Esophagus muscularis mucosa (tissue), 4 donors: ENCODE measurements around the gene CUL4A. TPM values are rescaled to one million over a fixed set of nuclear protein-coding genes. Genes with fewer than 3 reads are reported as not detected.

Experiments
- DNase-seq: peaks from one replicate; pipeline ENCODE4 v3.0.0-alpha.2; 2017; ENCODE audit errors: extremely low spot score
- H3K27ac ChIP-seq, 4 donors: fragments of 200-600 bp; sonication (generic); replicated peaks in 1 of 4; 1 replicate in 3 of 4; 2 replicates in 1 of 4; pipeline ENCODE4 v1.5.1; 2016 to 2019; ENCODE audit warnings: mild to moderate bottlenecking in 1 of 4
- H3K27me3 ChIP-seq, 4 donors: fragments of 200-600 bp; sonication (generic); one replicate each; pipeline versions ENCODE4 v1.5.1 to v1.6.0; 2016 to 2019
- H3K36me3 ChIP-seq, 4 donors: fragments of 200-600 bp; sonication (generic); one replicate each; pipeline ENCODE4 v1.5.1; 2016 to 2019
- H3K4me1 ChIP-seq, 4 donors: fragments of 200-600 bp; sonication (generic); one replicate each; pipeline ENCODE4 v1.5.1; 2016 to 2019
- H3K4me3 ChIP-seq, 4 donors: fragments of 200-600 bp; sonication (generic); 1 replicate in 2 of 4; 2 replicates in 2 of 4; pipeline ENCODE4 v1.5.1; 2016 to 2019; ENCODE audit warnings: mild to moderate bottlenecking in 4 of 4, moderate library complexity in 1 of 4
- H3K9me3 ChIP-seq, 4 donors: fragments of 200-600 bp; sonication (generic); 1 replicate in 3 of 4; 2 replicates in 1 of 4; pipeline ENCODE4 v1.5.1; 2016 to 2019
- EP300 ChIP-seq: sonication (generic); formaldehyde crosslinking; IDR thresholded peaks from one replicate; pipeline ENCODE4 v1.6.1; 2017; ENCODE audit warnings: antibody characterized with exemption
- POLR2A ChIP-seq: fragments of 450-650 bp; IDR thresholded peaks from one replicate; pipeline ENCODE4 v1.6.1; 2017; ENCODE audit warnings: antibody characterized with exemption, moderate library complexity, mild to moderate bottlenecking, low read depth
- POLR2AphosphoS5 ChIP-seq, 2 donors: sonication (generic); formaldehyde crosslinking; IDR thresholded peaks; one replicate each; pipeline ENCODE4 v1.6.1; 2017; ENCODE audit warnings: antibody characterized with exemption in 2 of 2
- WGBS: methylation state at CpG from one replicate; pipeline ENCODE4 v1.1.5; 2018; 5-methylcytosine and 5-hydroxymethylcytosine counted together
- intact Hi-C: fragments of 100-400 bp; cut with DNase I; formaldehyde crosslinking; loops from one replicate; pipeline ENCODE4 v1.15.1; 2023
- total RNA-seq, 4 donors: library from RNA; depleted of rRNA; stranded (reverse); fragments of >200 nt; gene quantifications; one replicate each; pipeline versions ENCODE4 v1.1.0 to v1.2.1, GENCODE V29; 2016
- TF ChIP-seq, protein P1 (sequence below), 3 experiments: fragments of 200-600 bp in 2 of 3; fragments of 450-650 bp in 1 of 3; sonication (generic) in 2 of 3; IDR thresholded peaks; one replicate each; pipeline ENCODE4 v1.5.1; 2017 to 2019; ENCODE audit warnings: antibody characterized with exemption in 3 of 3, mild to moderate bottlenecking in 2 of 3, moderate library complexity in 1 of 3

The CUL4A gene
- total RNA-seq, 4 donors from 2014 or later: 93.4 to 154 (median 122) TPM

DNA sequence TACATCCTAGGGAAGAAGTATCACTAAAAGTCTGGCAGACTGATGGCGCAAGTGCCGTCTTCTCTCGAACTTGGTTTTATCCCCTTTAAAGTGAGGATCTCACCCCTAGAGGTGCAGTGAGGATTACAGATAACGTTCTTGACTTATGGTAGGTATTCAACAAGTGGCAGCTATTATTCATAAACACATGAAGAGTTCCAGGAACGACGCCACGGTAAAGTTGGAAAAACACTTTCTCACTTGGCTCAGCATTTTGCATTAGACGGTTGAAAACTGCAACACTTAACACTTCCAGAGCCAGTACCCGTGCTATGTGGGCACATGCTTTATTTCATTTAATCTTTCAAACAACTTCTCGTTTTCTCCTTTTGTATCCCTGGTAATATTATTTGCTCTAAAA lies 42.3 kb upstream of the CUL4A start:
- Histone ChIP-seq H3K4me1 (peaks cover 0 to 3% (median 0%) of the 10 kb centered on the region in 4 donors), H3K27me3 (peaks cover 0 to 15% (median 5%) of the 10 kb centered on the region in 4 donors), H3K27ac (no peak overlapping the region), H3K4me3 (no peak overlapping the region), H3K36me3 (peaks cover 0 to 30% (median 11%) of the 10 kb centered on the region in 4 donors), H3K9me3 (no peaks in the 10 kb centered on the region)
- TF ChIP-seq, protein P1, sequence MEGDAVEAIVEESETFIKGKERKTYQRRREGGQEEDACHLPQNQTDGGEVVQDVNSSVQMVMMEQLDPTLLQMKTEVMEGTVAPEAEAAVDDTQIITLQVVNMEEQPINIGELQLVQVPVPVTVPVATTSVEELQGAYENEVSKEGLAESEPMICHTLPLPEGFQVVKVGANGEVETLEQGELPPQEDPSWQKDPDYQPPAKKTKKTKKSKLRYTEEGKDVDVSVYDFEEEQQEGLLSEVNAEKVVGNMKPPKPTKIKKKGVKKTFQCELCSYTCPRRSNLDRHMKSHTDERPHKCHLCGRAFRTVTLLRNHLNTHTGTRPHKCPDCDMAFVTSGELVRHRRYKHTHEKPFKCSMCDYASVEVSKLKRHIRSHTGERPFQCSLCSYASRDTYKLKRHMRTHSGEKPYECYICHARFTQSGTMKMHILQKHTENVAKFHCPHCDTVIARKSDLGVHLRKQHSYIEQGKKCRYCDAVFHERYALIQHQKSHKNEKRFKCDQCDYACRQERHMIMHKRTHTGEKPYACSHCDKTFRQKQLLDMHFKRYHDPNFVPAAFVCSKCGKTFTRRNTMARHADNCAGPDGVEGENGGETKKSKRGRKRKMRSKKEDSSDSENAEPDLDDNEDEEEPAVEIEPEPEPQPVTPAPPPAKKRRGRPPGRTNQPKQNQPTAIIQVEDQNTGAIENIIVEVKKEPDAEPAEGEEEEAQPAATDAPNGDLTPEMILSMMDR (IDR thresholded peaks at IDR 0.05): no peak
- TF ChIP-seq EP300 (no peak), POLR2A (no peak), POLR2AphosphoS5 (IDR thresholded peaks at IDR 0.05) (no peak)
- DNase-seq: no peak
- WGBS: 88% methylated on average over 10 of the region's 10 CpGs
- intact Hi-C loops: no loop called here

DNA sequence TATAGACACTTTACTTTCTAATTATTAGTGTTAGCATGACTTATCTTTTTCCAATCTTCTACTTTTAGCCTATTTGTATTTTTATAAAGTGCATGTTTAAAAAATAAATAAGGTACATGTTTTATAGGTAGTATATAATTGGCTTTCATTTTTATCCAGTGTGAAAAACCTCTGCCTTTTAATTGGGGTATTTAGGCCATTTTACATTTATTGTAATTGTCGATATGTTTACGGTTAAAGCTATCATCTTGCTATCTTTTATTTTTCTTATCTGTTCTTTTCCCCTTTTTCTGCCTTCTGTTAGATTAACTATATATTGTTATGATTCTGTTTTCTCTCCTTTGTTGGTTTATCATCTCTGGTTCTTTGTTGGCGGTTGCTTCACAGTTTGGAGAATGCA lies 41.8 kb upstream of the CUL4A start:
- H3K9me3 ChIP-seq: no peaks in the 10 kb centered on the region
- H3K36me3 ChIP-seq: peaks cover 0 to 35% (median 14%) of the 10 kb centered on the region in 4 donors
- intact Hi-C loops: no loop called here
- H3K4me3 ChIP-seq: no peak overlapping the region
- WGBS: 95% methylated on average over 3 of the region's 3 CpGs
- TF ChIP-seq POLR2AphosphoS5 (IDR thresholded peaks at IDR 0.05): no peak
- no peak for TF ChIP-seq POLR2A
- TF ChIP-seq, protein P1 (IDR thresholded peaks at IDR 0.05): no peak
- no peak for TF ChIP-seq EP300
- no peak for DNase-seq
- H3K27ac ChIP-seq: no peak overlapping the region
- H3K27me3 ChIP-seq: peaks cover 0 to 15% (median 5%) of the 10 kb centered on the region in 4 donors
- H3K4me1 ChIP-seq: peaks cover 0 to 3% (median 0%) of the 10 kb centered on the region in 4 donors

DNA sequence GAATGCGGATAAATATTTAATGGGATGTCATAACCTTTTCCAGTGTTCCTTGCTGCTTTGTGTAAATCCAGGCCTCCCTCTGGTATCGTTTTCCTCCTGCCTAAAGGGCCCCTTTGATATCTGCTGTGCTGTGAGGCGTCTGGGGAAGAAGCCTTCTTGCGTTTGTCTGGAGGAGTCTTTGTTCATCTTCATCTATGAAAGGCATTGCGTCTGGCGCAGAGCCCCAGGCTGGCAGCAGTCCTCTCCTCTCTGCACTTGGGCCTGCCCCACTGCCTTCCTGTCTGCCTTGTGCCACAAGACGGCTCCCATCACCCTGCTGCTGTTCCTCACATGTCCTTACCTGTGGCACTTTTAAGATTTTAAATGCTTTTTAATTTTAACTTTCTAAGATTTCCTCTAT lies 41.2 kb upstream of the CUL4A start:
- Histone ChIP-seq H3K9me3 (no peaks in the 10 kb centered on the region), H3K4me3 (no peak overlapping the region), H3K36me3 (peaks cover 0 to 41% (median 17%) of the 10 kb centered on the region in 4 donors), H3K27ac (no peak overlapping the region), H3K4me1 (peaks cover 0 to 3% (median 0%) of the 10 kb centered on the region in 4 donors), H3K27me3 (peaks cover 0 to 8% (median 2%) of the 10 kb centered on the region in 4 donors)
- no peak for TF ChIP-seq POLR2A
- TF ChIP-seq EP300: no peak
- TF ChIP-seq POLR2AphosphoS5 (IDR thresholded peaks at IDR 0.05): no peak
- TF ChIP-seq, protein P1 (IDR thresholded peaks at IDR 0.05): no peak
- intact Hi-C loops: no loop called here
- WGBS: 93% methylated on average over 7 of the region's 7 CpGs
- DNase-seq: no peak

DNA sequence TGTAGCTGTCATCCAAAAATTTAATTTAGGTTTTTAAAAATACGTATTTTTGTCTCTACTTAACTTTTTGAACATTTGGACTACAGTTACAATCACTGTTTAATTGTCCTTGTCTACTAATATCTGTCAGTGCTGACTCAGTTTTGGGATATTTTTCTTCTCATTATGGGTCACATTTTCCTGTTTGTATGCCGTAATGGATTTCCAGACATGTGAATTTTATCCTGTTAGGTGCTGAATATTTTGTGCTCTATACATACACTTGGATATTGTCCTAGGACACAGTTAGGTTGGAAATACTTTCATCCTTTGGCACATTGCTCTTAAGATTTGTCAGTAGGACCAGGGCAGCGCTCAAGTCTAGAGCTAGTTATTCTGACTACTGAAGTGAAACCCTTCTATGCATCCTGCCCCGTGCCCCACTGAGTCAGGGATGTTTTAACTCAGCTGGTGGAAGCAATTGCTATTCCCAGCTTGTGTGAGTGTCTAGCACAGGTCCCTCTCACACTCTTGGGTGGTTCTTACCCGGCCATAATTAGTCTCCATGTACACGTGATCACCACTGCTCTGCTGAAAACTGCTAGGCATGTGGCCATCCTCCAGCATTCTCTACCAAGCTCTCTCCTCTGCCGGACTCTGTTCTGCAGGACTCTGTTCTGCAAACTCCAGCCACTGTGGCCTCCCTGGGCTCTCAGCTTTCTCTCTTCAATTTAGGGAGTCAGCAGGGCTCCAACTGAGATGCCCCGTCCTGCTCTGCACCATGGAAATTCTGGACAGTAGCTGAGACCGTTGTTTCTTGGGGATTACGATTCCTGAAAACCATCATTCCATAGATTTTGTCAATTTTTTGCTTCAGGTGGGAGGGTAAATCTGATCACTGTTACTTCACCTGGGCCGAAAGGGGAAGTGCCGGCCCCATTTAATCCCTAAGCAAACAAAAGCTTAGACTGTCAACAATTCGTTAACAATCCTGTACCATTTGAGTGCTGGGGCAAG lies 39.8 kb upstream of the CUL4A start:
- no peaks in the 10 kb centered on the region for H3K27me3 ChIP-seq
- peaks cover 0 to 50% (median 19%) of the 10 kb centered on the region in 4 donors for H3K36me3 ChIP-seq
- 92% methylated on average over 13 of the region's 13 CpGs for WGBS
- no peak overlapping the region for H3K4me3 ChIP-seq
- H3K27ac ChIP-seq: no peak overlapping the region
- no peak for TF ChIP-seq POLR2A
- TF ChIP-seq, protein P1 (IDR thresholded peaks at IDR 0.05): no peak
- no peak for TF ChIP-seq POLR2AphosphoS5 (IDR thresholded peaks at IDR 0.05)
- no peak for TF ChIP-seq EP300
- intact Hi-C loops: no loop called here
- no peak for DNase-seq
- H3K9me3 ChIP-seq: no peaks in the 10 kb centered on the region
- peaks cover 0 to 3% (median 0%) of the 10 kb centered on the region in 4 donors for H3K4me1 ChIP-seq
